Chondrocyte (in vitro differentiated cells): ENCODE results near the gene AMACR. TPM values are rescaled to one million over a fixed set of nuclear protein-coding genes. Genes with fewer than 3 reads are reported as not detected.
"Not testable (repeated sequence)": the region's sequence is repeated elsewhere in the genome, so short reads cannot be mapped to it uniquely, and the experiment has no call there.

Experiments used
- DNase-seq: peaks from one replicate; pipeline ENCODE4 v3.0.0; 2021; ENCODE audit warnings: mixed read lengths, low spot score
- H3K27ac Mint-ChIP-seq: one replicate; pipeline ENCODE4 v1.8.0; 2021; ENCODE audit warnings: mild to moderate bottlenecking, moderate library complexity, mixed read lengths; ENCODE audit not compliant: unreplicated experiment
- H3K27me3 Mint-ChIP-seq: 2 replicates; pipeline ENCODE4 v1.8.0; 2021; ENCODE audit warnings: low read depth, mixed read lengths
- H3K36me3 Mint-ChIP-seq: 2 replicates; pipeline ENCODE4 v1.8.0; 2021; ENCODE audit warnings: low read depth, mixed read lengths
- H3K4me1 Mint-ChIP-seq: 2 replicates; pipeline ENCODE4 v1.8.0; 2021; ENCODE audit warnings: low read depth, mild to moderate bottlenecking, mixed read lengths
- H3K4me3 Mint-ChIP-seq: one replicate; pipeline ENCODE4 v1.8.0; 2021; ENCODE audit warnings: mild to moderate bottlenecking, moderate library complexity, mixed read lengths; ENCODE audit not compliant: unreplicated experiment
- H3K9me3 Mint-ChIP-seq: 2 replicates; pipeline ENCODE4 v1.8.0; 2021; ENCODE audit warnings: low read depth, mixed read lengths
- total RNA-seq: library from RNA; stranded (reverse); gene quantifications from 3 replicates; pipeline ENCODE4 v1.2.1, GENCODE V29; 2021
- TF ChIP-seq, protein P1 (sequence below): fragments of 200-600 bp; sonication (generic); IDR thresholded peaks from 2 replicates; pipeline ENCODE4 v1.5.0; 2021; ENCODE audit warnings: antibody characterized with exemption, mild to moderate bottlenecking, moderate library complexity

Gene AMACR
- total RNA-seq, 1 donor from 2014 or later = 15.3 TPM

DNA sequence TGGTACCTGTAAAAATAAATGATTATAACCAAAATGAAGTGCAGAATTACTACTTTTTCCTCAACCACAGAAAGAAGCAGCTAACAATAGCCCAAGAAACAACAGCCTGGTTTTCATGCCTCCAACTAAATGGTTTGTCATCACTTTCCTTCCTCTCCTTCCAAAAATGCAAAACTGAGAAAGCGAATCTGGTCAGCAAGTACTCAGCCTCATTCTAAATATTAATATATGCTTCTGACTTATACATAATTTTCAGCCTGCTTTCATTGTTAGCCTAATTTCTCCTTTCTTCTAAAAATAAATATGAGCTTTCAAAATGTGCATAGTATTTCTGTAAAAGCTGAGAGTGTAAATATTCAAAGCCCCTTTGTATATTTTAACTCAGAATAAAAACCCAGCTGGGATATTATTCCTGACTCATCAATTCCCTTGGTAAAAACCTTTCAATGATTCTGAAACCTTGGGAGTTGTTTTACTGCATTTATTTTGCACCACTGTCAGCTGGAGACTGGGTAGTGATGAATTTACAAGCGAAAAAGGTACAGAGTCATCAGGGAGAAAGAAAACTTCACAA lies 50.2 kb downstream of the AMACR start:
- Mint-ChIP-seq H3K4me3 (no peak overlapping the region), H3K36me3 (no peaks in the 10 kb centered on the region), H3K27ac (no peak overlapping the region), H3K27me3 (peaks cover 1% of the 10 kb centered on the region), H3K9me3 (peaks cover 13% of the 10 kb centered on the region), H3K4me1 (no peaks in the 10 kb centered on the region)
- DNase-seq = no peak
- TF ChIP-seq, protein P1, sequence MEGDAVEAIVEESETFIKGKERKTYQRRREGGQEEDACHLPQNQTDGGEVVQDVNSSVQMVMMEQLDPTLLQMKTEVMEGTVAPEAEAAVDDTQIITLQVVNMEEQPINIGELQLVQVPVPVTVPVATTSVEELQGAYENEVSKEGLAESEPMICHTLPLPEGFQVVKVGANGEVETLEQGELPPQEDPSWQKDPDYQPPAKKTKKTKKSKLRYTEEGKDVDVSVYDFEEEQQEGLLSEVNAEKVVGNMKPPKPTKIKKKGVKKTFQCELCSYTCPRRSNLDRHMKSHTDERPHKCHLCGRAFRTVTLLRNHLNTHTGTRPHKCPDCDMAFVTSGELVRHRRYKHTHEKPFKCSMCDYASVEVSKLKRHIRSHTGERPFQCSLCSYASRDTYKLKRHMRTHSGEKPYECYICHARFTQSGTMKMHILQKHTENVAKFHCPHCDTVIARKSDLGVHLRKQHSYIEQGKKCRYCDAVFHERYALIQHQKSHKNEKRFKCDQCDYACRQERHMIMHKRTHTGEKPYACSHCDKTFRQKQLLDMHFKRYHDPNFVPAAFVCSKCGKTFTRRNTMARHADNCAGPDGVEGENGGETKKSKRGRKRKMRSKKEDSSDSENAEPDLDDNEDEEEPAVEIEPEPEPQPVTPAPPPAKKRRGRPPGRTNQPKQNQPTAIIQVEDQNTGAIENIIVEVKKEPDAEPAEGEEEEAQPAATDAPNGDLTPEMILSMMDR = no peak

DNA sequence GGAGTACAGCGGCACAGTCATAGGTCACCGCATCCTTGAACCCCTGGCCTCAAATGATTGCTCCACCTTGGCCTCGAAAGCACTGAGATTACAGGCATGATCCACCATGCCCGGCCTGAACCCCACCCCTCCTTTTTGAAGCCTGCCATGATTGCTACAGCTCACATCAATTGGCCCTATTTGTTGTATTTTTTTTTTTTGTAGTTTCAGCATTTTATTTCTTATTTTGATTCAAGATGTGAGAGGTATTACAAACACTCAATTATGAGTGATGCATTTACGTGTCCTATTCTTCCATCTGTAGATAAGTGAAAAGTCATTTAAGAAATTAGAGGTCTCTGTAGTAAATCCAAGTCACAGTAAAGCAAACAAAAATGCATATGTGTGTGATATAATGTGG lies 55.7 kb downstream of the AMACR start:
- H3K36me3 Mint-ChIP-seq, H3K4me3 Mint-ChIP-seq, H3K27ac Mint-ChIP-seq: not testable (repeated sequence)

DNA sequence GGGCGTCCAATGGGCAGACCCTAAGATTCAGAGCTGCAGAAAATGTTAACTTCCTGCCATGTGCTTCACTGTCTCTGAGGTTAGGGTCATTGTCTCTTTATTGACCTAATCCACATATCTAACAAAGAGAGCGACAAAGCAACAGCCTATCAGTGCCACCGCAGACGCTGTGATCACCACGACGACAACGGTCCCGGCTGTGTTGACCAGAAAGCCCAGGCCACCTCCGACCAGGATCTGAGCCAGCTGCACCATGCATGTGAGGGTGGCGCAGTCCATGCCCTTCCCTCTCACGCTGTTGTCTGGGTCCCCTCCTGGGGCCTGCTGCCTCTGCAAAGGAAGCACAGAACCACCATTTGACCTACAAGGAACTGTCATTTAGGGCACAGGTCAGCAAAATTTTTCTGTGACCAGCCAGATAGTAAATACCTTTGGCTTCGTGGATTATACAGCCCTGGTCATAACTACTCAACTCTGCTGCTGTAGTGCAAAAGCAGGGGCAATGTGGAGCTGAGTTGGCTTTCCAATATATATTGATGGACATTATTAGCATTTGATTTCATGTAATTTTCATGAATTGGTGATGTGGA lies 63.2 kb downstream of the AMACR start:
- Mint-ChIP-seq H3K27me3 (peaks cover 20% of the 10 kb centered on the region), H3K36me3 (no peaks in the 10 kb centered on the region), H3K27ac (no peak overlapping the region), H3K9me3 (peaks cover 3% of the 10 kb centered on the region), H3K4me3 (no peak overlapping the region), H3K4me1 (no peaks in the 10 kb centered on the region)
- no peak for DNase-seq
- TF ChIP-seq, protein P1 = no peak

More for the DNA sequence above, 55.7 kb downstream of the AMACR start:
- not testable (repeated sequence) for H3K27me3 Mint-ChIP-seq, DNase-seq, H3K4me1 Mint-ChIP-seq
- H3K9me3 Mint-ChIP-seq = peaks cover 16% of the 10 kb centered on the region

DNA sequence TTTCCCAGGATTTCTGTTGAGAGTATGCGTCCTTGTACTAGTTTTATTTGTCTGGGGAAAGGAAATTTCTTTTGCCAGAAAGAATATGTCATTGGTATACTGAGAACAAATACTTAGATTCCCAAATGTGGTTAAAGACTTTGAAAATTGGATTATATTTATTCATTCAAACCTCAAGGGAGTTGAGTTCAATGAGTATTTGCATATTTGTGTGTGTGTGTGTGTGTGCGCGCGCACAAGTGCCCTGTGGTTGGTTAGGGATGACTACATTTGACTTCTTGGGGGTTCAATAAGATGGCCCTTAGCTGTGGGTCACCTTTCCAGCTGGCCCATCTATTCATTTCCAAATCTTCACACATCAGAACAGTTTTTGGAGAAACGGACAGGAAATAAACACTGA lies 66.8 kb downstream of the AMACR start:
- H3K27ac Mint-ChIP-seq = no peak overlapping the region
- H3K27me3 Mint-ChIP-seq = peaks cover 26% of the 10 kb centered on the region
- H3K4me3 Mint-ChIP-seq = no peak overlapping the region
- H3K36me3 Mint-ChIP-seq = no peaks in the 10 kb centered on the region
- TF ChIP-seq, protein P1 = no peak
- H3K4me1 Mint-ChIP-seq = peaks cover under 1% of the 10 kb centered on the region
- DNase-seq = no peak
- H3K9me3 Mint-ChIP-seq = no peaks in the 10 kb centered on the region

DNA sequence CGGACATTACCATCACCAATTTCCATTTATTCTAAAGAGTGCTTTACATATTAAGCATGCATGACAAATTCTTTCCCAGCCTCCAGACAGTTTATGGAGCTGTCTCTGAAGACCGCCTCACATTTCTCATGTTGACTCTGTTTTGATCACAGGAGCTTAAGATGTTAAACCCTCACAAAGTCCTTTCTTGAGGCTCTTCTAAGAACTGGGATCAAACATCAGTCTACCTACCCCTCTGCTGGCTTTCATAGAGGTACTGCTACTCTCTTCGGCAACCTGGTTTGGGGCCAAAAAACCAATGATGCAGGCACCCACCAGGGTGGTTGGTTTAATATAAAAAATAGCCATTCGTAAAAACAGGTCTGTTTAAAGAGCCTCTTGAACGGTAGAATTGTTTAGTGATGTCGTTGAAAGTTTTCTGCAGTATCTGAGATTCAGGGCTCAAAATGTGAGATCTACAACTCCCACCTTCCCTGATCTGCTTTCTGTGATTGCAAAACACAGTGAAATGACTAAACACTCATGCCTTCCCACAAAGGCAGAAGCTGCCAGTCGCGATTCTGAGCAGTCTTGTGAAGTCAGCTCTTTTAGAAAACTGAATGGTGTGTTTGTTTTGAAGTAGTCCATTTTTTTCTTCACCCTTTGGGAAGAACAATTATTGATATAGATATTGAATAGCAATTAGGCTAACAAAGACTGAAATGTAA lies 68.1 kb downstream of the AMACR start:
- DNase-seq = no peak
- no peaks in the 10 kb centered on the region for H3K9me3 Mint-ChIP-seq
- H3K27me3 Mint-ChIP-seq = peaks cover 26% of the 10 kb centered on the region
- TF ChIP-seq, protein P1 = no peak
- no peak overlapping the region for H3K4me3 Mint-ChIP-seq
- no peak overlapping the region for H3K27ac Mint-ChIP-seq
- H3K36me3 Mint-ChIP-seq = no peaks in the 10 kb centered on the region
- H3K4me1 Mint-ChIP-seq = peaks cover 5% of the 10 kb centered on the region
